HG03066 (cell line): ENCODE measurements around the gene ASCL3.
"Not testable (repeated sequence)": the region's sequence is repeated elsewhere in the genome, so short reads cannot be mapped to it uniquely, and the experiment has no call there.

Experiments used
- ATAC-seq: cut with Tn5 transposase; IDR thresholded peaks from one replicate; pipeline ENCODE4 v1.9.1; 2021; ENCODE audit warnings: low read depth; ENCODE audit not compliant: unreplicated experiment

The ASCL3 gene

DNA sequence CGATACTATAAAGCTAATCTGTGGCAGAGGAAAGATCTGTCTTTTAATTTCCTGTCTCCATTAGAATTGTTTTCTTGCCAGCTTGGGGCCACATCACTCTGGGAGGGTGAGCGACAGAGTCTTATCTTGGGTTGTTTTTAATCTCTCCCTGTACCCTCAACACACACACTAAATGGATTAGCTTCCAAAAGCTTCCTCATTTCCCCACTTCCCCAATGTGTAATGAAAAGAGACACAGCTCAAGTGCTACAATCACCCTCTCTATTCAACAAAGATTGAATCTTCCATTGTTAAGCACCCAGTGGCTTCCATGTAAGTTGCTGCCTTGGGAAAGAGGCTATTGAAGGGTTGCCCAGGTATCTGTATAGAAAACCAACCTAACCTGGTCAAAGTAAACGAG lies 6.1 kb upstream of the ASCL3 start:
- ATAC-seq = no peak

DNA sequence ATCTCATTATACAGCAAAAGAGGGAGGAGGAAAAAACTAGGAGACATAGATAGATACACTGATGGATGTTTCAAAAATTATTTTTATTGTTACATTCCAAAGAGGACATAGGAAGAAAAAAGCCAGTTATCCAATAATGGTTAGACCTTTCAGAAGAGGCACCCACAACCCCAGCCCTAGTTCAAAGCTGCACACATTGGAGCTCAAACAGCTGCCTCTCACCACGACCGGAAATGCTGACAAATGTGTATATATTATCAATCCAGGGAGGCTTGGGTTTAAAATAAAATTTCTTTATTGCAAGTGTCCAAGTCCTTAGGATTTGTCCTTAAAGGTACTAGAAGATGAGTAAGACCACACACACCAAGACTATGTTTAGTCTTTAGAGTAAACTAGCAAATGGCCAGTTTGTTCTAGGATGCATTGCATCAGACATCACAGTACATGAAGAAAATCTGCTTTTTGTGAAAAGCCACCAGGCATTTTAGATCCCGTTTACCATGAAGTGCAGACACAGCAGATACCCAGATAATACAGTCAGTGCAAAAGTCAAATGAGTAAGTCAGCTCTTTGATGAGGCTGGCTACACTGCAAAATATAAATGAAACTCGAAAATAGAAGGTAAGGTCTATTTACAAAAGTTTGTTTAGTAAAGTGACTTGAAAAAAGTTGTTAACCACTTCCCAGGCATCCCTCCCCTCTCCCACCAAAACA lies 4.6 kb upstream of the ASCL3 start:
- no peak for ATAC-seq

DNA sequence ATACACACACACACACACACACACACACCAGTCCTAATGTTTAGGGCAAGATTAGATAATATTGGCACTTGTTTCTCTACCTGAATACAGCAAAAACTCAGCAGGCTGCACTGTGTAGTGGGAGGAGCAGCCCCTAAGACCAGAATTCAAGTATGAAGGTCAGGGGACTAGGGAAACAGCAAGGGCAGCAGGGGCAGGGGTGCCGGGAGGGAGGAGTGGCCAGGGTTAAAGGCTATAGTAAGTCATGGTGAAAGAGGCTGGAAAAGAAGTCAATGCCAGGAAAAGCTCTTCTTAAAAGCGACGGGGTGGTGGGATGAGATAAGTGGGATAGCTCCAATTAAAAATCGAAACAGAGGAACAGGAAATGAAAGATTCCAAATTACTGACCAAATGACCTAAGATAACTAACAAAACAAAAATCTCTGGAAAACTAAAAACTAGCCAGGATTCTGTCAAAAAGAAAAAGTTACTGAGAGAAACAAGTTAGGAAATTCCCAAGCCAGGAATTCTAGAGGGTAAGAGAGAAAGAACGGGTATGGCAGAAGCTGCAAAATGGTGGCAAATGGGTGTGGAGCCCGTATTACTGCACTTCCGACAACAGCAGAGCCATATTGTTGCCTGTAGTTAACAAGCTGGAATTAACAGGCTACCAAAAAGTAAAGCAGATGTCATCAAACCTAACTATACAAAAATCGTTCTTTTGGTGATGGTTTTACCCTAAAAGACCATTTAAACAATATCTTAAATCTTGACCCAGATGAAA lies 1.3 kb downstream of the ASCL3 start:
- ATAC-seq = no peak

DNA sequence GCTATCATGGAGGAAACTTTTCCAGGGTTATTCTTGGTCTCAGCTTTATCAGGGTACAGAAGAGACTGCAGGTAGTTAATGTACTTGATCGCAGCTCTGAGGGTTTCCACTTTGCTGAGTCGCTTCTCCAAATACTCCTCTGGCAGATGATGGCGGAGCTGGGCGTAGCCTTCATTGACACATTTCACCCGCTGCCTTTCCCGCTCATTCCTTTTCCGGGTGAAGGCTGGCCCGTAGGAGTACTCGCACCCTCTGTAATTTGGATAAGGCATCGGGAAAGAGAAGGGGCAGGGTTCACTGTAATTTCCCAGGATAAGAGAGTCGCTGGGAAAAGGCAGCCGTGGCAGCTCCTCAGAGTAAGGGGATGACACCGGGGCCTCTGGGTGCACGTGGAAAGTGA lies 5.2 kb downstream of the ASCL3 start:
- ATAC-seq = no peak

DNA sequence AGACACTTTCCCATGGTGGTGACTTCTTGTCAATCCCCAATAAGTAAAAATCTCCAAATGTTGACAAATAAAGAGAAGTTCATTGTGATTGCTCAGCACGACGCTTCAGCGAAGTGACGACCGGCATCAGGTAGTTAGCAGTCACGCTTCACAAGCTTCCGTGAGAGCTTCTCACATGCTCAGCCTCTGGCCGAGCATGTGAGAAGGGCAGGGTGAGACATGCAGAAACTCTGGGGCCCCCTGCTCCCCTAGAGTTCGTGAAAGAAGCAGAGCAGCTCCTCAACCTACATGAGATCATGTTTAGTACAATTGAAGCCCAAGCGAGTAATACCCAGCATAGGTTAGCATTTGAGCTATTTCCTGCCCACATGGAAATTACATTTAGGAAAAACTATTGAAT lies 5.7 kb downstream of the ASCL3 start:
- ATAC-seq = no peak

- ATAC-seq = not testable (repeated sequence)
These were observed 7.0 kb downstream of the ASCL3 start for GRCh38 chr11:8935789-8936188.

DNA sequence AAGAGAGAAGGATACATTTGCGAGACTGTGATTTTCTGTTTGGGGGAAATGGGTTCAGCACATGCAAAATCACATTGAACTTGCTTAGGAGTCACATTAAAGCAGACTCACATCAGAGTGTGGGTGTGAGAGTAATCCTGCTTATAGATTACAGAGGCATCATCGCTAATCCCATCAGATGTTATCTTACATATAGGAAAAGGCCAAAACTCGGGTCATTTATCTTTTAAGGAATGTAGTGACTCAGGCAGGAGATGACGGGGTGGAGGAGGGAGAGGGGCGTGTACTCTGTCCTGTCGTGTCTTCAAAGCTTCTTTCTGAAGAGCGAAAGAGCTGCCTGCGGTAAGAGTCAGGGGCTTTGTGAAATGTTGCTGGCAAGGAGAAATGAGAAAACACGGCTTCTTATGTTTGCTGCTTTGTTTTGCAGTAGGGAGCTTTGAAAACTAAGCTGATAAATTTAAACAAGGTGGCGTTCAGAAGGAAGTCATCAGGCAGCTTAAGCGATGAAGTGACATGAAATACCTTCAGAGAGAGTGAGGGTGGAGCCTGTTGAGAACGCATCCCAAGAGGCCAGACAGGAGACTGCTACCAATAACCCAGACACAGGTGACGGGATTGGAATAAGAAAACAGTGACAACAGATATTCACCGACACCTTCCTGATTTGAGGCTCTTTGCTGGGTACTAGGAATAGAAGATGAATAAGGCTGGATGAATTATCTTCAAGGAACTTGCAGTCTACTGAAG lies 7.9 kb downstream of the ASCL3 start:
- ATAC-seq = no peak

GRCh38 chr11:8933931-8934330 lies 8.9 kb downstream of the ASCL3 start:
- no peak for ATAC-seq

GRCh38 chr11:8932564-8933180 lies 10.1 kb downstream of the ASCL3 start, which contains the start of gene C11orf16:
Gene C11orf16, minus strand, starts transcription at chr11:8932947. Its CDS starts 639 bp downstream, at chr11:8932308.
- ATAC-seq = no peak

DNA sequence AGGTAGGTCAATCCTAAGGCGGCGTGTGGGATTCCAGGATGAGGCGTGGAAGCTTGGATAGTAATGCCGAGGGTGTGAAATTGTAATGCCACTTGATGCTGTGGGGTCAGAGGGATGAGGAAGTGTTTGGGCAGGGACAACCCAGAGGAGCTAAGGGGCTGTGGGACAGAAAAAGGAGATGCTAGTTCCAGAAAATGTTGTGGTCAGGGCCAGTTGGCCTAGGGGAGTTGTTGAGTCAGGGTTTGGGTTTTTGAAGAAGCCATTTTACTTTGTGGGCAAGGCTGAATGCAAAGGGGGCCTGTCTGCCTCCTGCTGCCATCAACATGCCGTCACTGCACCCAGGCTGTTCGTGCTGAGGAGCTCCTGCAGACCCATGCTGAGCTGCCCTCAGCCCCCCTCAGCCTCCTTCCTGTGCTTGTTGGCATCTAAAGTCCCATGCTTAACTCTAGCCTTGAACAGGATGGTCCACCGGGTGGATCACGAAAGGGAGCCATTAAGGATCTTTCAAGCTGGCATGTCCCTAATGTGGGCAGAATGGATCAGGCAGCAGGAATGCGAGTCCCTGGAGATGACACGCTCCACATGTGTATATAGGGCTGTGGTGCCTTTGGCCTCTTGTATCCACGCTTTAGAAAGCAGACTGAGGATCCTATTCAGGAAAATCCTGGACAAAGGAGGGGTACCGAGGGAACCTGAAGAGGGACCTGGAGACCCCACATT lies 12.2 kb downstream of the ASCL3 start:
- no peak for ATAC-seq

DNA sequence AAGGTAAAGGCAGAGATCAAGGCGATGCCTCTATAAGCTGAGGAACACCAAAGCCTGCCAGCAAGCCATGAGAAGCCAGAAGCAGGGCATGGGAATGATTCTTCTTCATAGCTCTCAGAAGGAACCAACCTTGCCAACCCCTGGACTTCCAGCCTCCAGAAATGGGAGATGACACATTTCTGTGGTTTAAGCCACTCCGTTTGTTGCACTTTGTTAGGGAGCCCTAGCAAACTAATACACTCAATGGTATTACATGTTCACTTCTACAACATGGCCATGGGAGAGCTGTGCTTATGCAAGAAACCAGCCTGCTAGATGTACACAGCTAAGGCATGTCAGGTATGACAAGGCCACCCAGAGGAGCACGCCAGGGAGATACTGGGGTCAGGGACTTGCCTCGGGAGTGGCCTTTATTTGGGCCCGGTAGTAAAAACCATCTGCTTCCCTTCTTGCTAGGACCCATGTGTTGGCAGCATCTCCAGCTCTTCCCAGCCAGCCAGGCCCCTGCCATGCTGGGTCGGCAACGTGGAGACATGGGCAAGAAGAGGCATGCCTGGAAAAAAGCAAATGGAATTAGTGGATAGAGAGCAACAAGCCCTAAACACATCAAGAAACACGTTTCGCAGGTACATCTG lies 13.7 kb downstream of the ASCL3 start:
- ATAC-seq = no peak

- ATAC-seq = no peak
These were observed 14.6 kb downstream of the ASCL3 start for GRCh38 chr11:8928205-8928604.

GRCh38 chr11:8927233-8927632 lies 15.6 kb downstream of the ASCL3 start:
- ATAC-seq = no peak

- ATAC-seq = no peak
These were observed 16.6 kb downstream of the ASCL3 start for GRCh38 chr11:8926236-8926635.

DNA sequence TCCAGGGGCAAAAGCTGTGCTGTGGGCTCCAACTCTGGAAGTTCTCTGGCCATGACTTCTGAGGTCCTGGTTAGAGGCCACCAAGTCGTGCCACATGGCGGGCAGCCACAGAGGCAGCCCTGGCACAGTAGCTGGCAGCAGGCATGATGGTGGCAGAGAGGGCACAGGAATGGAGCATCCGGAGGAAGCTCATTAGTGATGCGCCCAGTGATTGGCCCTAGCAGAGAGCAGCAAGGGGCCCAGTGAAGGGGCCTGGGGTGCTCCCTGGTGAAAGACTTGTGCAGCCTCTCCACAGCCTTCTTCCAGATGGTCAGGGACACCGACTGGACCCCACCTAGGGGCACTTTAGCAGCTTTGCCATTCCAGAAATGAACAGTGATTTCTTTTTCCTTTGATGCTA lies 17.1 kb downstream of the ASCL3 start:
- ATAC-seq = no peak

GRCh38 chr11:8922691-8923090 lies 20.1 kb downstream of the ASCL3 start:
- no peak for ATAC-seq

DNA sequence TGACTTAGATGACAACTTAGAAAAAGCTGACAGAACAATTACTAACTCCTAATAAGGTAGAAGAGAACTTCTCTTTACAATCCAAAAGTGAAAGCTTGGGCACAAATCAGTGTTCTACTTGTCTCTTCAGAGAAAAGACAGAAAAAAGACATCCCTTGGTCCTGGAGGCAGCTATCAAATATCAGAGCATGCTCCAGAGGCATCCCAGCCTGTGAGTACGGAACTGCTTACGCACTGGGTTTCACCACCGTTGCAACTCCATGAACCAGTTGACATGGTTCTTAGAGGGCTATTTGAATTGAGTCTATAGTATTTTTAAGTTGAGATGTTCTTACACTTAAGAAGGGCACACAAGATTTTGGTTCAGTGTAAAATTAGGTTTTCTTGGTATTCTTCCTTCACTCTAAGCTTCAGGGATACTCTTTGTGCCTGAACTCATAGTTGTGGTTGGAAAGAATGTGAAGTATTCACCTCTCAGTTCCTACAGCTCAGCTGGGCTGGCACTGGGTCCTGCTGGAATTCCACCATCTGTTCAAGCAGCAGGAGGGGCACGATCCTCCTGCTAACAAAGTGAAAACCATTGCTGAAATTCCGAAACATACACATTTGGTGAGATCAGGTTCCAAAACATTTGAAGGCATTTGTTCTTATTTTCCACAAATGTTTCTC lies 25.5 kb downstream of the ASCL3 start:
- no peak for ATAC-seq

DNA sequence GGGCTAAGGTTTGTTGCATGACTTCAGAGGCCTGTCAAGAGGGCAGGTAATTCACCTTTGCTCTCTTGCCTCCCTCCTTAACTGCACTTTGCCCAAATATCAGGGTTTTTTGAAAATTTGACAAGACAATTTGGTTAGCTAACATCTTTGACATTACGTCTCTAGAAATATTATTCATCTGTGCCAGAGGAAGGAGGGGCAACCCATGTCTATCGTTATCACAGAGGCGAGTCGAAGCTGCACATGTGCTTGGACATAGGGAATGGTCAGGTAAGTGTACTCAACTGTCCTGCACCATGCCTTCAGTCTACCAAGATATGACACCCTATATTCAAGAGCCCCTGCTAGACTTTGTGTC lies 28.2 kb downstream of the ASCL3 start:
- no peak for ATAC-seq

- no peak for ATAC-seq
These were observed 28.7 kb downstream of the ASCL3 start for GRCh38 chr11:8913961-8914660.
